IMR-90 (cell line): ENCODE data around the gene GFAP. TPM values are rescaled to one million over a fixed set of nuclear protein-coding genes. Genes with fewer than 3 reads are reported as not detected.
A peak's percentile ranks its signal among the peaks of the same experiment; 100 is the strongest.

Experiments
- ATAC-seq: fragments of 200-7000 bp; cut with Tn5 transposase; 2 replicates; pipeline ENCODE4 v1.9.1; 2020; ENCODE audit warnings: low read depth, mild to moderate bottlenecking, moderate library complexity
- BruUV-seq: library from RNA; stranded (reverse); fragments of 400-500 nt; replicated peaks from 2 replicates; lab custom pipeline; 2021; lab: Mats Ljungman, UMichigan
- CTCF ChIA-PET: fragments of 300-600 bp; formaldehyde crosslinking; extraction: SDS; loops from one replicate; lab custom pipeline; 2021; ENCODE audit warnings: antibody characterized with exemption; lab: Yijun Ruan, JAX
- POLR2A ChIA-PET: fragments of 300-600 bp; sonication (Branson Sonifier 250); formaldehyde crosslinking; loops from one replicate; lab custom pipeline; 2022; ENCODE audit warnings: antibody characterized with exemption; ENCODE audit not compliant: unreplicated experiment; lab: Charles Lee
- DNase-seq: peaks from one replicate; pipeline ENCODE4 v3.0.0; 2013
- H2AFZ ChIP-seq: replicated peaks from 2 replicates; pipeline ENCODE3; 2013; ENCODE audit warnings: low read length, mild to moderate bottlenecking; ENCODE audit not compliant: poor library complexity
- H2AK5ac ChIP-seq: 2 replicates; pipeline ENCODE4 v1.6.1; 2013; ENCODE audit warnings: low read depth, low read length, inconsistent platforms
- H2AK9ac ChIP-seq: replicated peaks from 2 replicates; pipeline ENCODE3; 2013; ENCODE audit warnings: mild to moderate bottlenecking, low read depth, low read length, moderate library complexity; ENCODE audit not compliant: poor library complexity
- H2BK120ac ChIP-seq: 2 replicates; pipeline ENCODE4 v1.6.1; 2013; ENCODE audit warnings: low read depth, low read length, inconsistent platforms
- H2BK15ac ChIP-seq: 3 replicates; pipeline ENCODE4 v1.6.1; 2013; ENCODE audit warnings: low read depth, low read length, inconsistent platforms
- H2BK20ac ChIP-seq: 2 replicates; pipeline ENCODE4 v1.6.1; 2013; ENCODE audit warnings: low read depth, mild to moderate bottlenecking, inconsistent platforms, low read length, moderate library complexity
- H2BK5ac ChIP-seq: 2 replicates; pipeline ENCODE4 v1.6.1; 2013; ENCODE audit warnings: mild to moderate bottlenecking, low read depth, low read length, inconsistent platforms; ENCODE audit not compliant: poor library complexity, severe bottlenecking
- H3K14ac ChIP-seq: replicated peaks from 2 replicates; pipeline ENCODE4 v1.6.1; 2013; ENCODE audit warnings: low read depth, low read length, inconsistent platforms
- H3K18ac ChIP-seq: 2 replicates; pipeline ENCODE4 v1.6.1; 2013; ENCODE audit warnings: low read depth, low read length, control low read depth
- H3K23ac ChIP-seq: 2 replicates; pipeline ENCODE4 v1.6.1; 2013; ENCODE audit warnings: low read depth, low read length, inconsistent platforms
- H3K27ac ChIP-seq: 2 replicates; pipeline ENCODE4 v1.5.1; 2013; ENCODE audit warnings: mild to moderate bottlenecking, control low read depth, low read length; ENCODE audit not compliant: insufficient read depth
- H3K27me3 ChIP-seq: 2 replicates; pipeline ENCODE4 v1.6.1; 2013; ENCODE audit warnings: low read length; ENCODE audit not compliant: control insufficient read depth, insufficient read depth
- H3K36me3 ChIP-seq: 2 replicates; pipeline ENCODE4 v1.6.1; 2013; ENCODE audit warnings: low read length, mixed read lengths; ENCODE audit not compliant: control insufficient read depth, insufficient read depth
- H3K4ac ChIP-seq: 2 replicates; pipeline ENCODE4 v1.6.1; 2013; ENCODE audit warnings: low read depth, low read length, inconsistent platforms
- H3K4me1 ChIP-seq: 2 replicates; pipeline ENCODE4 v1.6.1; 2013; ENCODE audit warnings: low read length, mixed read lengths; ENCODE audit not compliant: control insufficient read depth, insufficient read depth
- H3K4me2 ChIP-seq: 2 replicates; pipeline ENCODE4 v1.6.1; 2013; ENCODE audit warnings: low read depth, mild to moderate bottlenecking, control low read depth, low read length, moderate library complexity
- H3K4me3 ChIP-seq: 2 replicates; pipeline ENCODE4 v1.5.1; 2013; ENCODE audit warnings: low read depth, mild to moderate bottlenecking, control low read depth, low read length, moderate library complexity; ENCODE audit not compliant: insufficient read depth
- H3K56ac ChIP-seq: 2 replicates; pipeline ENCODE4 v1.6.1; 2013; ENCODE audit warnings: low read length, inconsistent platforms; ENCODE audit not compliant: insufficient read depth; ENCODE audit errors: extremely low read depth
- H3K79me1 ChIP-seq, 2 experiments: 2 replicates each; pipeline ENCODE4 v1.6.1; 2013; ENCODE audit warnings: low read length in 2 of 2, inconsistent platforms in 1 of 2, low read depth in 1 of 2
- H3K9ac ChIP-seq: 2 replicates; pipeline ENCODE4 v1.6.1; 2013; ENCODE audit warnings: low read depth, low read length, control low read depth
- H3K9me1 ChIP-seq: 2 replicates; pipeline ENCODE4 v1.6.1; 2013; ENCODE audit warnings: low read length, inconsistent platforms; ENCODE audit not compliant: insufficient read depth
- H3K9me3 ChIP-seq: 2 replicates; pipeline ENCODE4 v1.6.1; 2013; ENCODE audit warnings: low read length; ENCODE audit not compliant: control insufficient read depth, insufficient read depth
- H4K20me1 ChIP-seq: 2 replicates; pipeline ENCODE4 v1.6.1; 2013; ENCODE audit warnings: low read length, inconsistent platforms; ENCODE audit not compliant: insufficient read depth
- H4K5ac ChIP-seq: 2 replicates; pipeline ENCODE4 v1.6.1; 2013; ENCODE audit warnings: mild to moderate bottlenecking, low read depth, low read length, control low read depth
- H4K8ac ChIP-seq, 2 experiments: 2 replicates each; pipeline ENCODE4 v1.6.1; 2013; ENCODE audit warnings: low read depth in 2 of 2, low read length in 2 of 2, control low read depth in 1 of 2, inconsistent platforms in 1 of 2
- H4K91ac ChIP-seq: 2 replicates; pipeline ENCODE4 v1.6.1; 2013; ENCODE audit warnings: low read depth, low read length, inconsistent platforms; ENCODE audit not compliant: insufficient read depth
- BHLHE40 ChIP-seq: fragments of 150-350 bp; IDR thresholded peaks from 2 replicates; pipeline ENCODE4 v1.6.1; 2016; ENCODE audit warnings: mild to moderate bottlenecking, low read depth, low read length
- CEBPB ChIP-seq: IDR thresholded peaks from 2 replicates; pipeline ENCODE4 v1.6.1; 2012; ENCODE audit warnings: low read depth, low read length, improper control_type of control experiment
- MAFK ChIP-seq: IDR thresholded peaks from 2 replicates; pipeline ENCODE4 v1.6.1; 2012; ENCODE audit warnings: low read depth, low read length, improper control_type of control experiment
- MAZ ChIP-seq: IDR thresholded peaks from 2 replicates; pipeline ENCODE4 v1.6.1; 2012; ENCODE audit warnings: low read depth, mild to moderate bottlenecking, low read length, improper control_type of control experiment, moderate library complexity, borderline replicate concordance
- MXI1 ChIP-seq: IDR thresholded peaks from 2 replicates; pipeline ENCODE4 v1.6.1; 2012; ENCODE audit warnings: low read depth, mild to moderate bottlenecking, low read length, moderate library complexity, borderline replicate concordance
- NFE2L2 ChIP-seq: fragments of 150-350 bp; IDR thresholded peaks from 2 replicates; pipeline ENCODE4 v1.6.1; 2016; ENCODE audit warnings: low read depth, mild to moderate bottlenecking, low read length
- POLR2A ChIP-seq: IDR thresholded peaks from 2 replicates; pipeline ENCODE4 v1.6.1; 2012; ENCODE audit warnings: mild to moderate bottlenecking, low read depth, low read length
- RAD21 ChIP-seq: IDR thresholded peaks from 2 replicates; pipeline ENCODE4 v1.6.1; 2012; ENCODE audit warnings: low read length, improper control_type of control experiment
- RCOR1 ChIP-seq: IDR thresholded peaks from 2 replicates; pipeline ENCODE4 v1.6.1; 2012; ENCODE audit warnings: mild to moderate bottlenecking, low read length, improper control_type of control experiment; ENCODE audit not compliant: insufficient replicate concordance
- RFX5 ChIP-seq: IDR thresholded peaks from 2 replicates; pipeline ENCODE4 v1.8.0; 2012; ENCODE audit warnings: low read depth, mild to moderate bottlenecking, low read length, moderate library complexity
- USF2 ChIP-seq: fragments of 150-350 bp; IDR thresholded peaks from 2 replicates; pipeline ENCODE4 v1.6.1; 2017; ENCODE audit warnings: mild to moderate bottlenecking, antibody characterized with exemption, low read length, low read depth
- WGBS, 2 experiments: methylation state at CpG; one replicate each; pipeline versions ENCODE4 v1.1.5 to v1.1.7; 2013; ENCODE audit warnings: missing lambda C conversion rate in 2 of 2; ENCODE audit not compliant: insufficient read length in 1 of 2; ENCODE audit errors: extremely low coverage in 2 of 2; 5-methylcytosine and 5-hydroxymethylcytosine counted together
- dilution Hi-C: fragments of 300-500 bp; cut with HindIII; formaldehyde crosslinking; loops from one replicate; pipeline ENCODE4 v1.14.3; 2018; ENCODE audit warnings: low sequenced_read_pairs; ENCODE audit not compliant: unreplicated experiment
- in situ Hi-C: fragments of 300-500 bp; cut with MboI; formaldehyde crosslinking; loops from 3 replicates; pipeline ENCODE4 v1.14.3; 2019; ENCODE audit warnings: low sequenced_read_pairs, inconsistent platforms, mixed read lengths
- intact Hi-C: fragments of 100-400 bp; cut with micrococcal nuclease; formaldehyde crosslinking; loops from 2 replicates; pipeline ENCODE4 v1.10.0; 2022
- polyA plus RNA-seq, 3 experiments: library from polyadenylated mRNA; depleted of rRNA; stranded (reverse); fragments of >200 nt; gene quantifications; 2 replicates each; pipeline ENCODE4 v1.2.3, GENCODE V29; 2012; ENCODE audit warnings: low replicate concordance in 1 of 3
- total RNA-seq: library from RNA; depleted of rRNA; stranded (reverse); fragments of >200 nt; gene quantifications from 2 replicates; pipeline ENCODE4 v1.2.3, GENCODE V29; 2012

Gene GFAP
- total and polyA plus RNA-seq, 2 of the 4 experiments (the other 2 are of a cell fraction): 0.18 to 0.19 TPM

GRCh38 chr17:44925731-44926697 lies 10.7 kb upstream of the GFAP start (continued):
- TF ChIP-seq RAD21: no peak
- TF ChIP-seq MAFK: no peak

GRCh38 chr17:44924107-44924544 lies 8.8 kb upstream of the GFAP start:
- DNase-seq (no peak), ATAC-seq (no peak)
- 100% methylated on average over 3 of the region's 9 CpGs; no CpG with 5 or more reads in 1 of the 2 experiments for WGBS, 2 experiments
- dilution Hi-C loops (no loop called here), in situ Hi-C loops (no loop called here), intact Hi-C loops (no loop called here)
- Histone ChIP-seq H3K9ac (no peak overlapping the region), H3K18ac (no peak overlapping the region), H2BK15ac (no peak overlapping the region), H3K36me3 (peaks cover 10% of the 10 kb centered on the region), H3K4me1 (no peaks in the 10 kb centered on the region), H2AFZ (peak overlapping the region; percentile 23), H4K8ac (no peak overlapping the region), H3K4me2 (no peak overlapping the region), H3K14ac (no peak overlapping the region), H2BK120ac (no peak overlapping the region), H4K5ac (no peak overlapping the region), H3K9me1 (no peaks in the 10 kb centered on the region), H3K79me1 (peaks cover 0 to 3% of the 10 kb centered on the region in 2 experiments; a peak in 1 of 4 replicates), H3K27me3 (peaks cover 5% of the 10 kb centered on the region; the same call in 1 of the 2 replicates), H3K4ac (no peak overlapping the region), H4K20me1 (no peaks in the 10 kb centered on the region), H3K23ac (no peak overlapping the region), H4K91ac (no peak overlapping the region), H3K27ac (no peak overlapping the region), H2BK5ac (no peak overlapping the region), H3K4me3 (no peak overlapping the region), H2BK20ac (no peak overlapping the region), H3K9me3 (no peaks in the 10 kb centered on the region), H2AK9ac (no peak overlapping the region), H3K56ac (no peak overlapping the region), H2AK5ac (no peak overlapping the region)
- POLR2A ChIA-PET: no interaction called here
- TF ChIP-seq BHLHE40: no peak
- TF ChIP-seq MAZ: no peak
- TF ChIP-seq MXI1: no peak
- no peak for TF ChIP-seq POLR2A
- TF ChIP-seq NFE2L2: no peak
- TF ChIP-seq RFX5: no peak
- TF ChIP-seq MAFK: no peak
- TF ChIP-seq USF2: no peak
- TF ChIP-seq CEBPB: no peak
- TF ChIP-seq RCOR1: no peak
- CTCF ChIA-PET: no interaction called here
- BruUV-seq: no TSS peak
